GM19372 (cell line): ENCODE measurements around the gene PTPRJ.
"Not testable (repeated sequence)": the region's sequence is repeated elsewhere in the genome, so short reads cannot be mapped to it uniquely, and the experiment has no call there.

ENCODE experiments used
- ATAC-seq: cut with Tn5 transposase; IDR thresholded peaks from one replicate; pipeline ENCODE4 v1.9.1; 2021; ENCODE audit warnings: mild to moderate bottlenecking, low read depth, moderate library complexity; ENCODE audit not compliant: unreplicated experiment

PTPRJ gene

GRCh38 chr11:48134221-48134922, 154.0 kb downstream of the PTPRJ start:
- ATAC-seq = no peak

- ATAC-seq = no peak
These were observed 157.9 kb downstream of the PTPRJ start for GRCh38 chr11:48138222-48138621.

GRCh38 chr11:48139896-48140295, 159.5 kb downstream of the PTPRJ start:
- not testable (repeated sequence) for ATAC-seq

- no peak for ATAC-seq
These were observed 161.2 kb downstream of the PTPRJ start for GRCh38 chr11:48141475-48142122.

- ATAC-seq = no peak
These were observed 162.5 kb downstream of the PTPRJ start for GRCh38 chr11:48142889-48143288.

- ATAC-seq = no peak
These were observed 168.4 kb downstream of the PTPRJ start for GRCh38 chr11:48148749-48149148.

- no peak for ATAC-seq
These were observed 169.9 kb downstream of the PTPRJ start for GRCh38 chr11:48150213-48150612.

GRCh38 chr11:48154151-48154550, 173.8 kb downstream of the PTPRJ start:
- ATAC-seq = no peak

- no peak for ATAC-seq
These were observed 181.9 kb downstream of the PTPRJ start for GRCh38 chr11:48161951-48162884.

- ATAC-seq = no peak
These were observed 182.5 kb downstream of the PTPRJ start for GRCh38 chr11:48162885-48163268.

GRCh38 chr11:48163360-48164100, 183.2 kb downstream of the PTPRJ start:
- ATAC-seq = no peak

GRCh38 chr11:48164836-48165235, 184.5 kb downstream of the PTPRJ start:
- ATAC-seq = no peak

- ATAC-seq = no peak
These were observed 185.1 kb downstream of the PTPRJ start for GRCh38 chr11:48165426-48165825.

- no peak for ATAC-seq
These were observed 187.0 kb downstream of the PTPRJ start for GRCh38 chr11:48167380-48167779.

GRCh38 chr11:48168815-48169214, 188.5 kb downstream of the PTPRJ start:
- ATAC-seq = no peak

- no peak for ATAC-seq
These were observed 188.9 kb downstream of the PTPRJ start for GRCh38 chr11:48169259-48169658.

GRCh38 chr11:48169717-48170116, 189.4 kb downstream of the PTPRJ start:
- no peak for ATAC-seq

GRCh38 chr11:48170241-48171233, 190.2 kb downstream of the PTPRJ start:
- no peak for ATAC-seq
